Liver (tissue), 3 donors: ENCODE data around the gene PHF19.

Source experiments
- ATF3 ChIP-seq: IDR thresholded peaks from 2 replicates; pipeline ENCODE4 v1.6.1; 2016; ENCODE audit warnings: antibody characterized with exemption
- CTCF ChIP-seq: fragments of 150-350 bp; IDR thresholded peaks from 2 replicates; pipeline ENCODE4 v1.5.1; 2017; ENCODE audit warnings: improper control_type of control experiment, low read depth, low read length; ENCODE audit not compliant: missing input control
- EGR1 ChIP-seq, 2 donors: IDR thresholded peaks; 2 replicates each; pipeline ENCODE4 v1.6.1; 2016 to 2018; ENCODE audit warnings: antibody characterized with exemption in 2 of 2, low read depth in 2 of 2
- GABPA ChIP-seq, 2 donors: IDR thresholded peaks in 1 of 2; conservative IDR thresholded peaks in 1 of 2; 2 replicates each; pipeline ENCODE4 v1.6.1; 2016; ENCODE audit warnings: antibody characterized with exemption in 2 of 2, mild to moderate bottlenecking in 1 of 2, moderate library complexity in 1 of 2
- JUND ChIP-seq, 2 donors: IDR thresholded peaks; 2 replicates each; pipeline ENCODE4 v1.6.1; 2016; ENCODE audit warnings: antibody characterized with exemption in 2 of 2
- MAX ChIP-seq: IDR thresholded peaks from 2 replicates; pipeline ENCODE4 v1.6.1; 2016; ENCODE audit warnings: antibody characterized with exemption
- REST ChIP-seq: IDR thresholded peaks from 2 replicates; pipeline ENCODE4 v1.6.1; 2016; ENCODE audit warnings: antibody characterized with exemption, mild to moderate bottlenecking
- TAF1 ChIP-seq: conservative IDR thresholded peaks from 2 replicates; pipeline ENCODE4 v1.6.1; 2016; ENCODE audit warnings: antibody characterized with exemption, mild to moderate bottlenecking
- donor health status: healthy.
- donor health status: healthy.

GRCh38 chr9:120830865-120831264 lies 46.1 kb downstream of the PHF19 start:
- TF ChIP-seq EGR1 (IDR thresholded peaks at IDR 0.05; ENCODE audit: low read depth in 2 of 2): no peak
- TF ChIP-seq MAX: no peak
- TF ChIP-seq CTCF: no peak
- no peak for TF ChIP-seq ATF3
- no peak for TF ChIP-seq JUND (IDR thresholded peaks at IDR 0.05)
- no peak for TF ChIP-seq TAF1
- no peak for TF ChIP-seq REST
- TF ChIP-seq GABPA (IDR thresholded peaks at IDR 0.05 in 1 of 2, conservative IDR thresholded peaks at IDR 0.05 in 1 of 2): no peak
